ENCODE results near the gene PNMA1.

- TF ChIP-seq CTCF (IDR thresholded peaks at IDR 0.05) (no peak), POLR2A (IDR thresholded peaks at IDR 0.05) (no peak), POLR2AphosphoS5 (IDR thresholded peaks at IDR 0.05) (no peak), EP300 (IDR thresholded peaks at IDR 0.05) (no peak)
These were observed 1.5 kb upstream of the PNMA1 start for GRCh38 chr14:73715707-73716106.

Data from gastroesophageal sphincter (tissue), 3 donors.